ENCODE results near the gene NID2. TPM values are rescaled to one million over a fixed set of nuclear protein-coding genes. Genes with fewer than 3 reads are reported as not detected.

NID2 gene
- total RNA-seq, 5 donors from 2014 or later (not counting 1 experiment from before 2014, with no cell fraction given), result 0.38 to 1.1 (median 0.89) TPM

- no peaks in the 10 kb centered on the region for H3K9me3 ChIP-seq
- CTCF ChIA-PET, result no interaction called here
- no peak for ATAC-seq (replicated peaks in 1 of 4)
- 81% methylated on average over 2 of the region's 5 CpGs for WGBS (ENCODE audit: insufficient coverage)
- no peaks in the 10 kb centered on the region for H3K9me3 Mint-ChIP-seq
- H3K4me1 ChIP-seq (ENCODE audit: control insufficient read depth in 1 of 2, extremely low read depth in 1 of 2, insufficient read depth in 2 of 2, low read length in 2 of 2), result no peaks in the 10 kb centered on the region
- no peaks in the 10 kb centered on the region for H3K4me1 Mint-ChIP-seq
- no peaks in the 10 kb centered on the region for H3K27me3 ChIP-seq (replicated peaks in 1 of 2; ENCODE audit: control insufficient read depth in 2 of 2, extremely low read depth in 1 of 2, insufficient read depth in 2 of 2, low read length in 1 of 2)
- peaks cover 4% of the 10 kb centered on the region for H3K36me3 Mint-ChIP-seq
- no peak overlapping the region for H3K27ac ChIP-seq (ENCODE audit: low read length)
- no peaks in the 10 kb centered on the region for H3K36me3 ChIP-seq (ENCODE audit: control insufficient read depth in 2 of 2, extremely low read depth in 1 of 2, insufficient read depth in 1 of 2, low read length in 1 of 2)
- DNase-seq, result no peak
- H3K27me3 Mint-ChIP-seq, result peaks cover 0 to 4% of the 10 kb centered on the region in 2 donors
- POLR2A ChIA-PET, result no interaction called here
- no peak overlapping the region for H3K4me3 Mint-ChIP-seq
- no peak overlapping the region for H3K4me3 ChIP-seq (ENCODE audit: control insufficient read depth in 1 of 2, extremely low read depth in 1 of 2, low read length in 1 of 2)
- H3K27ac Mint-ChIP-seq, result no peak overlapping the region
These were observed 41.7 kb upstream of the NID2 start for GRCh38 chr14:52110441-52111086.

- Mint-ChIP-seq H3K4me1 (no peaks in the 10 kb centered on the region), H3K9me3 (no peaks in the 10 kb centered on the region), H3K36me3 (peaks cover 4% of the 10 kb centered on the region), H3K27me3 (peaks cover 0 to 3% of the 10 kb centered on the region in 2 donors), H3K4me3 (no peak overlapping the region), H3K27ac (no peak overlapping the region)
- CTCF ChIA-PET, result no interaction called here
- WGBS (ENCODE audit: insufficient coverage), result no CpG with 5 or more reads among the region's 1 CpG
- H3K9me3 ChIP-seq, result no peaks in the 10 kb centered on the region
- POLR2A ChIA-PET, result no interaction called here
- H3K27ac ChIP-seq (ENCODE audit: low read length), result no peak overlapping the region
- ATAC-seq (replicated peaks in 1 of 4) (no peak), DNase-seq (no peak)
- no peak overlapping the region for H3K4me3 ChIP-seq (ENCODE audit: control insufficient read depth in 1 of 2, extremely low read depth in 1 of 2, low read length in 1 of 2)
- no peaks in the 10 kb centered on the region for H3K4me1 ChIP-seq (ENCODE audit: control insufficient read depth in 1 of 2, extremely low read depth in 1 of 2, insufficient read depth in 2 of 2, low read length in 2 of 2)
- H3K27me3 ChIP-seq (replicated peaks in 1 of 2; ENCODE audit: control insufficient read depth in 2 of 2, extremely low read depth in 1 of 2, insufficient read depth in 2 of 2, low read length in 1 of 2), result no peaks in the 10 kb centered on the region
- no peaks in the 10 kb centered on the region for H3K36me3 ChIP-seq (ENCODE audit: control insufficient read depth in 2 of 2, extremely low read depth in 1 of 2, insufficient read depth in 1 of 2, low read length in 1 of 2)
These were observed 40.0 kb upstream of the NID2 start for GRCh38 chr14:52108823-52109222.

- Histone ChIP-seq H3K27me3 (replicated peaks in 1 of 2; ENCODE audit: control insufficient read depth in 2 of 2, extremely low read depth in 1 of 2, insufficient read depth in 2 of 2, low read length in 1 of 2) (no peaks in the 10 kb centered on the region), H3K9me3 (no peaks in the 10 kb centered on the region), H3K27ac (ENCODE audit: low read length) (no peak overlapping the region), H3K4me1 (ENCODE audit: control insufficient read depth in 1 of 2, extremely low read depth in 1 of 2, insufficient read depth in 2 of 2, low read length in 2 of 2) (no peaks in the 10 kb centered on the region), H3K4me3 (ENCODE audit: control insufficient read depth in 1 of 2, extremely low read depth in 1 of 2, low read length in 1 of 2) (no peak overlapping the region), H3K36me3 (ENCODE audit: control insufficient read depth in 2 of 2, extremely low read depth in 1 of 2, insufficient read depth in 1 of 2, low read length in 1 of 2) (no peaks in the 10 kb centered on the region)
- 91% methylated on average over 3 of the region's 5 CpGs for WGBS (ENCODE audit: insufficient coverage)
- Mint-ChIP-seq H3K4me1 (no peaks in the 10 kb centered on the region), H3K9me3 (no peaks in the 10 kb centered on the region), H3K27me3 (peaks cover 0 to 3% of the 10 kb centered on the region in 2 donors), H3K27ac (no peak overlapping the region), H3K36me3 (peaks cover 4% of the 10 kb centered on the region), H3K4me3 (no peak overlapping the region)
- ATAC-seq (replicated peaks in 1 of 4) (no peak), DNase-seq (no peak)
- ChIA-PET POLR2A (interaction anchor here (0.6 to 0.7 kb wide), 3 partner anchors 31 to 702 kb away, joined by 3 to 11 read pairs (median 3); no protein-coding TSS in a partner anchor), CTCF (interaction anchor here in 1 of 2 donors (0.7 kb wide), 1 partner anchor 159 kb away, joined by 3 read pairs; no protein-coding TSS in a partner anchor)
These were observed 38.0 kb upstream of the NID2 start for GRCh38 chr14:52106840-52107239.

- no peaks in the 10 kb centered on the region for H3K36me3 Mint-ChIP-seq
- no peak overlapping the region for H3K27ac Mint-ChIP-seq
- Histone ChIP-seq H3K27ac (ENCODE audit: low read length) (no peak overlapping the region), H3K4me1 (ENCODE audit: control insufficient read depth in 1 of 2, extremely low read depth in 1 of 2, insufficient read depth in 2 of 2, low read length in 2 of 2) (no peaks in the 10 kb centered on the region), H3K4me3 (ENCODE audit: control insufficient read depth in 1 of 2, extremely low read depth in 1 of 2, low read length in 1 of 2) (no peak overlapping the region), H3K27me3 (replicated peaks in 1 of 2; ENCODE audit: control insufficient read depth in 2 of 2, extremely low read depth in 1 of 2, insufficient read depth in 2 of 2, low read length in 1 of 2) (no peaks in the 10 kb centered on the region), H3K36me3 (ENCODE audit: control insufficient read depth in 2 of 2, extremely low read depth in 1 of 2, insufficient read depth in 1 of 2, low read length in 1 of 2) (no peaks in the 10 kb centered on the region), H3K9me3 (no peaks in the 10 kb centered on the region)
- ATAC-seq (replicated peaks in 1 of 4), result no peak
- no peaks in the 10 kb centered on the region for H3K4me1 Mint-ChIP-seq
- no peak for DNase-seq
- 90% methylated on average over 8 of the region's 8 CpGs for WGBS (ENCODE audit: insufficient coverage)
- H3K9me3 Mint-ChIP-seq, result no peaks in the 10 kb centered on the region
- H3K4me3 Mint-ChIP-seq, result no peak overlapping the region
- ChIA-PET POLR2A (no interaction called here), CTCF (no interaction called here)
- H3K27me3 Mint-ChIP-seq, result peaks cover 3% of the 10 kb centered on the region in 2 donors
These were observed 34.6 kb upstream of the NID2 start for GRCh38 chr14:52103416-52103815.

GRCh38 chr14:52095794-52096193 is 26.9 kb upstream of the NID2 start:
- Histone ChIP-seq H3K36me3 (ENCODE audit: control insufficient read depth in 2 of 2, extremely low read depth in 1 of 2, insufficient read depth in 1 of 2, low read length in 1 of 2) (no peaks in the 10 kb centered on the region), H3K27ac (ENCODE audit: low read length) (no peak overlapping the region), H3K4me3 (ENCODE audit: control insufficient read depth in 1 of 2, extremely low read depth in 1 of 2, low read length in 1 of 2) (no peak overlapping the region), H3K9me3 (no peaks in the 10 kb centered on the region), H3K4me1 (ENCODE audit: control insufficient read depth in 1 of 2, extremely low read depth in 1 of 2, insufficient read depth in 2 of 2, low read length in 2 of 2) (no peaks in the 10 kb centered on the region), H3K27me3 (replicated peaks in 1 of 2; ENCODE audit: control insufficient read depth in 2 of 2, extremely low read depth in 1 of 2, insufficient read depth in 2 of 2, low read length in 1 of 2) (no peaks in the 10 kb centered on the region)
- Mint-ChIP-seq H3K27me3 (peaks cover 9% of the 10 kb centered on the region in 2 donors), H3K4me3 (no peak overlapping the region), H3K4me1 (no peaks in the 10 kb centered on the region), H3K36me3 (no peaks in the 10 kb centered on the region), H3K27ac (no peak overlapping the region), H3K9me3 (peaks cover 0 to 3% (median under 1%) of the 10 kb centered on the region in 3 donors)
- CTCF ChIA-PET, result no interaction called here
- WGBS (ENCODE audit: insufficient coverage), result 67% methylated on average over 1 of the region's 4 CpGs
- POLR2A ChIA-PET, result no interaction called here
- ATAC-seq (replicated peaks in 1 of 4), result no peak
- no peak for DNase-seq

GRCh38 chr14:52095336-52095735 is 26.5 kb upstream of the NID2 start:
- no peak for DNase-seq
- Histone ChIP-seq H3K27ac (ENCODE audit: low read length) (no peak overlapping the region), H3K9me3 (no peaks in the 10 kb centered on the region), H3K4me1 (ENCODE audit: control insufficient read depth in 1 of 2, extremely low read depth in 1 of 2, insufficient read depth in 2 of 2, low read length in 2 of 2) (no peaks in the 10 kb centered on the region), H3K36me3 (ENCODE audit: control insufficient read depth in 2 of 2, extremely low read depth in 1 of 2, insufficient read depth in 1 of 2, low read length in 1 of 2) (no peaks in the 10 kb centered on the region), H3K27me3 (replicated peaks in 1 of 2; ENCODE audit: control insufficient read depth in 2 of 2, extremely low read depth in 1 of 2, insufficient read depth in 2 of 2, low read length in 1 of 2) (no peaks in the 10 kb centered on the region), H3K4me3 (ENCODE audit: control insufficient read depth in 1 of 2, extremely low read depth in 1 of 2, low read length in 1 of 2) (no peak overlapping the region)
- Mint-ChIP-seq H3K27me3 (peaks cover 11 to 14% of the 10 kb centered on the region in 2 donors), H3K9me3 (peaks cover 0 to 5% (median 3%) of the 10 kb centered on the region in 3 donors), H3K36me3 (no peaks in the 10 kb centered on the region), H3K4me1 (no peaks in the 10 kb centered on the region), H3K27ac (no peak overlapping the region), H3K4me3 (no peak overlapping the region)
- no peak for ATAC-seq (replicated peaks in 1 of 4)
- CTCF ChIA-PET, result no interaction called here
- POLR2A ChIA-PET, result no interaction called here
- 63% methylated on average over 1 of the region's 3 CpGs for WGBS (ENCODE audit: insufficient coverage)

All from T-cell (primary cell).